NCI-H446 treated with DMSO at 0.1 percent for 48 hours (cell line): ENCODE measurements around the gene SRSF2.
"Not testable (repeated sequence)": the region's sequence is repeated elsewhere in the genome, so short reads cannot be mapped to it uniquely, and the experiment has no call there.

Experiments used
- DNase-seq: peaks from one replicate; lab custom pipeline; 2025; lab: John Stamatoyannopoulos, UW

Gene SRSF2

DNA sequence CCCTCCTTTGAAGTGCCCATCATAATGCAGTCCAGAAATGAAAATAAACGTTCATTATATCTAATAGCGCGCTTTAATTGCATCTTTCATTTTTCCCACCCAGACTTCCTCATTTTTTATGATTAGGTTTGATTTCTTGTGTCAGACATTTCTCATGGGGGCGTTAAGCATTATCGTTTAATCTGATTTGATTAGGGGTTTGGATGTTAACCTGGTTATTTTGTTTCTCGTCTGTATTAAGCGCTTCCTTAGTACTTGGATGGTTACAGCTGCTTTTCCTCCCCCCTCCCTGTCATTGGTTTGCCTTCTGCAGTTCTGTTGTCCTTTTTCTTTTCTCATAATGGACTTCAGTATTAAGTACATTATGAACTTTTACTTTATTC is 1.3 kb upstream of the SRSF2 start:
- DNase-seq: no peak

DNA sequence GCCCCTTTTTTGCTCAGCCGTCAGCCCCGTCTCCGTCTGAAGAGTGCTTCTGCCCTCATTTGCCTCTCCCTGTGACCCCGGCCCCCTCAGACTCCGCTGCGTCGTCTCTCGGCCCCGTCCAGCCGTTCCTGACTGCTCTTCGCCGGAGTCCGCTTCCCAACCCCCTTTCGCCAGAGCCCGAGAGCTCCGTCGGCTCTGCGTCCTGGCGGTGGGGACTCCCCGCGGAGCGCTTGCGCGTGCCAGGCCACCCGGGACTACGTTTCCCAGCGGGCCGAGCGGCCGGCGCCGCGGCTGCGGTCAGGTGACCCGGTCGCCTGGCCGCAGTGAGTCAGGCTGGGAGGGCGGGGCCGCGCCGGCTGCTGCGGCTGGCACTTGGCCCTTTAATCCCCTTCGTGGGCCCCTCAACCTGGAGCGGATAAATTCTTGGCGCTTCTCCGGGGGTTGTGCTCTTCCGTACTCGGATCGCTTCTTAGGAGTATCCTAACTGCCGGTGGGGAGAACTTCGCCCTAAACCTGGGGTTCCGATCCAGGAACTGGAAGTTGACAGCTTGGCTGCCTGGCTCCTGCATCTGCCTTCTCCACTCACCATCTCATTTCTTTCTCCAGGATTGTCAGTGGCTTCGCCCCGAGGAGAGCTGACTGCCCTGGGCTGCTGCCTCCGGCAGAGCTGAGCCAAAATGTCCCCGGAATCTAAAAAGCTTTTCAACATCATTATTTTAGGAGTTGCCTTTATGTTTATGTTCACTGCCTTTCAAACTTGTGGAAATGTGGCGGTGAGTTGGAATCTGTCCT is 741 bp upstream of the SRSF2 start, which contains the start of gene MFSD11:
MFSD11 (plus strand) TSS at position 444 of the 792 bp plus-strand sequence; CDS start at position 678, 234 bp downstream.
- peak; percentile 95 for DNase-seq

DNA sequence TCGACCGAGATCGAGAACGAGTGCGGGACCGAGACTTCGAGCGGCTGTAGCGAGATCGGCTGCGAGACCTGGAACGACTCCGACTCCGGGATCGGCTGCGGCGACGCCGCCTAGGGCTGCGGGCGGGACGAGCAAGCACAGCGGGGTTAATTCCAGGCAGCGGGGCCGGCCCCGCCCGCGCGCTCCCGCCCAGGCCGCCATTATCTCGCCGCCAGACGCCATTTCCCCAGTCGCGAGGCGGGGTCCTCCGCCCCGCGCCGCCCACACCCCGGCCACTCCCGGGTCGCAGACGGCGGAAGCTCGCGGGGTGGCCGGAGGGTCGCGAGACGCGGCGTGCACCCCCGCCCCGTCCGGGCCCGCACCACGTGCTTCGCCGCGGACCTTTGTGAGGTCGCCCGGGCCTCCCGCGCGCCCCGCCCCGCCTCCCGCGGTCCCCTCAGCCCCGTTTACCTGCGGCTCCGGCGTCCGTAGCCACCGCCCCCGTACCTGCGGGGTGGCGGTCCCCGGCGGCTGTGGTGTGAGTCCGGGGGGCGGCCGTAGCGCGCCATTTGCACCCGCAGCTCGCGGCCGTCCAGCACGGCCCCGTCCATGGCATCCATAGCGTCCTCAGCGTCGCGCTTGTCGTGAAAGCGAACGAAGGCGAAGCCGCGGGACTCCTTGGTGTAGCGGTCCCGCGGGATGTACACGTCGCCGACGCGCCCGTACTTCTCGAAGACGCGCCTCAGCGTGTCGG is 616 bp downstream of the SRSF2 start:
- no peak for DNase-seq

DNA sequence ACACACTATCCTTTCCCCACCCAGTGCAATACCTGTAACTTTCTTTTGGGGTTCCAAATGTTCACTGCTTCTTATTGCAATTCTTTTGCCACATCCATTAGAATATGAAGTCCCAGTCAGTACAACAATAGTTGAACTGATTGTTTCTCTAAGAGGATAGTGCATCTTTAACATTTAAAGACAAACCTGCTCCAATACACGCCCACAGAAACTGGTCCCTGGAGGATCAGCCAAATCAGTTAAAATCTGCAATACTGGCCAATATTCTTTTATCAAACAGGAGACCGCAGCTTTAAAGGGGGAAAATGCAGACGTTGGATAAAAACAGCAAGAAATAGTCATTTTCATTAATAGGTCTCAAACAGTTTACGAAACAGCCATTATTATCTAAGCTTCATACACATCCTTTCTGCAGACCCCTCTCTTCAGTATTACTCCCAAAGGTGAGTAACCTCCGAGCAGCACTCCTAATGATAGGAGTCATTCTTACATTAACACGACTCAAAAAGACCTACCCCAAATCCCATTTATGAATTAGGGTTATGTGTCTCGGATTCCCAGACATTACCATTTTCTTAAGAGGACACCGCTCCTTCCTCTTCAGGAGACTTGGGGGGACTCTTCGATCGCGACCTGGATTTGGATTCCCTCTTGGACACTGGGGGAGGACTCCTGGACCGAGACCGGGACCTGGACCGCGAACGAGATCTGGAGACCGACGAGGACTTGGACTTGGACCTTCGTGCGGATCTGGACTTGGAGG is 1.4 kb downstream of the SRSF2 start:
- DNase-seq: no peak

DNA sequence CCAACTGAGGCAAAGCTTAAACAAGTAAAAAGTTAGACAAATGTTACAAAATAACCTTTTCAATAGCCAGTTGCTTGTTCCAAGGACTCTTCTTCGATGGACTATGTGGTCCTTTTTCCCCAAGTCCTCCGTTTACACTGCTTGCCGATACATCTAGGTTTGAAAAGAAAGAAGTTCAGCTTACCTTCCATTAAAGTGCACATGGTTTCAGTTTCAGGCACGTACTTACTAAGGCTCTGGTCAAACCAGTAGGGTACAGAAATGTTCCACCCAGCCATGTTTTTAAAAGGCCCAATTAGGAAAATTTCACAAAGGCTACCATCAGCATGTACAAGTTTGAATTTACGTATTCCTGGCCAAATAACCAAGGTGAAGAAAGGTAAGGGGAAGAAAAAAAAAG is 2.1 kb downstream of the SRSF2 start:
- no peak for DNase-seq

DNA sequence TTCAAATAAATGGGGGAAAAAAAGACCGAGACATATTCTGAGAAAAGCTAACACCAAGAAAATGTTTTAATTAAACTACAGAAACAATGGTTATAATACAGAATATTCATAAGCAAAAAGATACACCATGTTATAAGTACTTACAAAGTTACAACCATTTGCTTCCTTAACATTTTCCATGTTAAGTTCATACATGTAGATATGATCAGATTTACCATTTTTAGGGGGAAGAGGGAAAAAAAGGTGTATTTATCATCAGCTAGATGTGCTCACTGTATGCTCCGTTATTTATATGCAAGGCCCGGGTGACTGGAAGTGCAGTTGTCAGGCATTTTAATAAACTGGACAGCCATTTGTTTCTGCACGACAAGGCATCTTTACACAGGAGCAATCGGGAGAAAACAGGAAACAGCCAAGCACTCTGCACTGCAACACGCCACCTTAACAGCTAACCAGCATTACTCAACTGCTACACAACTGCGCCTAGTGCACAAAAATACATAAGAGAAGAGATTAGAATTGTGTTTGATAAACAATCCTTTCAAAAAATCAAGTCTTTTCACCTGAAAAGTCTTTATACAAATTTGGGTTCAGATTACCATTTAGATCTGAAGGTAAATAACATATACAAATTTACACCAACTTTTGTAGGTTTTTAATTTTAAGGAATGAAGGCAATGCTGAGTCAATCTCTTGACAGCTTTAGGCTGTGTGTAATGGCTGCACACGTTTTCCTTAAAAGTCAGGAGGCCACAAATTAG is 2.9 kb downstream of the SRSF2 start:
- DNase-seq: no peak

DNA sequence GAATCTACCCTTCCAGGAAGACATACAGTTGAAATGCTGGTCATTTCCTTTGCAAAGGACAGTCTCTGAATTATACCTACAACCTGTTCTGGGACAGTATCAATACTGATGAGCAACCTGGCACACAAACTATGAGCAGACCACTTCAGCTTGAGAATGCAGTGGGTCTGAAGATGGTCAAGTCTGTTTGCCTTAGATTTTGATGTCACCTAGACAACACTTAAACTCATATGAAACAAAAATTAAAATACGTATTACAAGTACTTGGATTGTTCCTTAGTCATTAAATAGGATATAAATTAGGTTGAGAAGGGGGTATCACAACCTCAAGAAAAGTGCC is 3.5 kb downstream of the SRSF2 start:
- no peak for DNase-seq

DNA sequence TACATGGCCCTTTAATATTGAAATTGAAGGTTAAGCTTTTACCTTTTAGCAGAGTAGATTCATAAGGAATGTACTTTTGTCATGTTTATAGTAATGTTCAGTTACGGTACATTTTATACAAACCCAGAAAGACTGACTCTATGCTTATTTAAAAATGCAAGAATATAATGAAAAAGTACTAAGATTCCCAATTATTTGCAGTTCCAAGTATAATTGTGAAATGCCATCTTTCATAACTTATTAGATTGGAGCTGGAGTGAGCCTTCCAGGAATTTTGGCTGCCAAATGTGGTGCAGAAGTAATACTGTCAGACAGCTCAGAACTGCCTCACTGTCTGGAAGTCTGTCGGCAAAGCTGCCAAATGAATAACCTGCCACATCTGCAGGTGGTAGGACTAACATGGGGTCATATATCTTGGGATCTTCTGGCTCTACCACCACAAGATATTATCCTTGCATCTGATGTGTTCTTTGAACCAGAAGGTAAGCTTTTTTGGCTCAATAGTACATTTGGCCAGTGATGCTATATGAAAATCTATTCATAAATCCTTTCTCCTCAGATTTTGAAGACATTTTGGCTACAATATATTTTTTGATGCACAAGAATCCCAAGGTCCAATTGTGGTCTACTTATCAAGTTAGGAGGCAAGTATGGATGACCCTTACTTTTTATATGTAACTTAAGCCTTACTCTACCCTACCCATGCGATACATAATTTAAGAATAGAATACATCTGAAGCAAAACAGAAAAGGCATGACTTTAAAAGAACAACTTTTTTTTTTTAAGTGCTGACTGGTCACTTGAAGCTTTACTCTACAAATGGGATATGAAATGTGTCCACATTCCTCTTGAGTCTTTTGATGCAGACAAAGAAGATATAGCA is 4.2 kb downstream of the SRSF2 start:
- DNase-seq: peak; percentile 24

DNA sequence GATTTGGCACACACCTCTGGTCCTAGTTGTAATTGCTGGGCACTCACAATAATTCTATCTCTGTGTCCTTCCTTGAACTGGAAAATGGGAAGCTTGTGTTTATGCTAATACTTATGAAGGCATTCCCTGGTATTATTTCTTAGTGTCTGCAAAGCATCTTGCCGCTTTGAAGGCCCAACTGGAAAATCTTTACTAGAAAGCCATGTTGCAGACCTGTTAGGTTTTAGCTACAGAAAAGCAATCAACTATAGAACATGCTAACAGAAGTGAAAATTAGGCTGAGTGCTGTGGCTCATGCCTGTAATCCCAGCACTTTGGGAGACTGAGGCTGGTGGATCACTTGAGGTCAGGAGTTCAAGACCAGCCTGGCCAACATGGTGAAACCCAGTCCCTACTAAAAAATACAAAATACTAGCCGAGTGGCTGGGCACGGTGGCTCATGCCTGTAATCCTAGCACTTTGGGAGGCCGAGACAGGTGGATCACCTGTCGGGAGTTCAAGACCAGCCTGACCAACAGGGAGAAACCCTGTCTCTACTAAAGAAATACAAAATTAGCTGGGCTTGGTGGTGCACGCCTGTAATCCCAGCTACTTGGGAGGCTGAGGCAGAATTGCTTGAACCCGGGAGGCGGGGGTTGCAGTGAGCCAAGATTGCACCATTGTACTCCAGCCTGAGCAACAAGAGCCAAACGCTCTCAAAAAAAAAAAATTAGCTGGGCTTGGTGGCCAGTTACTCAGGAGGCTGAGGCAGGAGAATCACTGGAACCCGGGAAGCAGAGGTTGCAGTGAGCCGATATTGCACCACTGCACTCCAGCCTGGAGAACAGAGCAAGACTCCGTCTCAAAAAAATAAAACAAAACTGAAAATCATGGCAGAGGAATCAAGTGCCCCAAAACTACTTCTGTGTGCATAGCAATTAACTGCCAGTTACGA is 5.1 kb downstream of the SRSF2 start:
- not testable (repeated sequence) for DNase-seq

DNA sequence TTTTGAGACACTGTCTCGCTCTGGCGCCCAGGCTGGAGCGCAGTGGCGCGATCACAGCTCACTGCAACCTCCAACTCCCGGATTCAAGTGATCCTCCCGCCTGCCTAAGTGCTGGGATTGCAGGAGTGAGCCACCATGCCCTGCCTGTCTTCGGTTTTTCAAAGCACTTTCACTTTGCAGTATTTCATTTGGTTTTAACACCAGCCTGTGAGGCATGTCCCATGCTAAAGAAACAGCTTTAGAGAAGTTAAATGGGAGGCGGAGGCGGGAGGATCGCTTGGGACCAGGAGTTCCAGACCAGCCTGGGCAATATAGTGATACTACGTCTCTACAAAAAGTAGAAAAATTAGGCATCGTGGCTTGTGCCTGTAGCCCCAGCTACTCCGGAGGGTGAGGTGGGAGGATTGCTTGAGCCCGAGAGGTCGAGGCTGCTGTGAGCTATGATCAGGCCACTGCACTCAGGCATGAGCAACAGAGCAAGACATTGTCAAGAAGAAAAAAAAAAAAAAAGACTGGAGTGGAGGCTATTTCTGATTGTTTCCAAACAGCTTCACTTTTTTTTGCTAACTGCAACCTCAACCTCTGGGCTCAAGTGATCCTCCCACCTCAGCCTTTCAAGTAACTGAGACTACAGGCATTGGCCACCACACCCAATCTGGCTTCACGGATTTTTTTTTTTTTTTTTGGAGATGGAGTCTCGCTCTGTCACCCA is 9.2 kb downstream of the SRSF2 start:
- DNase-seq: no peak

DNA sequence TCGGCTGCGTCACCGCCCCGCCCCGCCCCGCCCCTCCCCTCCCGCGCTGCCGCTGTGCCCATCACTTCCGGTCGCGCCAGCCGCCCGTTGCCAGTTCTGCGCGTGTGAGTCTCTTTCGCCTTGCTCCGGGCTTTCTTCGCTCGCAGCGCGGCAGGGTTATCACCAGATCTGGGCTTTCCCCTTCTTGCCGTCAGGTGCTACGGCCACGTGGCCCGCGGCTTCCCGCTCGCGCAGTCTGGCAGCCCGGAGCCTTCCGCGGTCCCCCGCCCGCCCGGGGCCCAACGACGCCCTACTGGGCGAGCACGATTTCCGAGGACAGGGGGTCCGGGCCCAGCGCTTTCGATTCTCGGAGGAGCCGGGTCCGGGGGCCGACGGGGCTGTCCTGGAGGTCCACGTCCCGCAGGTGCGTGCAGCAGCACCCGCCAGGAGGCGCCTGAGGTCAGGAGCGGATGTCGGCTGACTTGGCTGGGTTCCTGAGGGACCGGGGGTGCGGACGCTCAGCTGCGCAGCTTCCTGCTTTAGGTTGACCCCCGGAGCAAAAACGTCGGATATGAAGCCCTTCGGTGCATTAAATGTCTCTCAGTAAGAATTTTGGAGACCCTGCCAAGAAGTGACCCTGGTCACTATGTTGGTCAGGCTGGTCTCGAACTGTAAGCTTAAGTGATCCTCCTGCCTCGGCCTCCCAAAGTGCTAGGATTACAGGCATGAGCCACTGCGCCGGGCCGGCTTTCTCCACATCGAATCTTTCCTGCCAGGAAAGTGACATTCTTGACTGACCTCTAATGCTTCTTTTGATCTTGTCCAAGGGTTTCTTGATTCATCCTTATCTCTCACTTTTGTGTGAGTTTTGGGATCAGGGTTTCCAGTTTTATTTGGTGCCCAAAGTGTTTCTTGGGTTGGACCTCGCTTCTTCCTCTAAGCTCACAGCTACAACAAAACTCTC is 10.1 kb downstream of the SRSF2 start, which contains the start of gene METTL23:
METTL23 (plus strand) TSS at position 64 of the 943 bp plus-strand sequence. CDS start 2,872 bp downstream, outside the sequence.
- no peak for DNase-seq

DNA sequence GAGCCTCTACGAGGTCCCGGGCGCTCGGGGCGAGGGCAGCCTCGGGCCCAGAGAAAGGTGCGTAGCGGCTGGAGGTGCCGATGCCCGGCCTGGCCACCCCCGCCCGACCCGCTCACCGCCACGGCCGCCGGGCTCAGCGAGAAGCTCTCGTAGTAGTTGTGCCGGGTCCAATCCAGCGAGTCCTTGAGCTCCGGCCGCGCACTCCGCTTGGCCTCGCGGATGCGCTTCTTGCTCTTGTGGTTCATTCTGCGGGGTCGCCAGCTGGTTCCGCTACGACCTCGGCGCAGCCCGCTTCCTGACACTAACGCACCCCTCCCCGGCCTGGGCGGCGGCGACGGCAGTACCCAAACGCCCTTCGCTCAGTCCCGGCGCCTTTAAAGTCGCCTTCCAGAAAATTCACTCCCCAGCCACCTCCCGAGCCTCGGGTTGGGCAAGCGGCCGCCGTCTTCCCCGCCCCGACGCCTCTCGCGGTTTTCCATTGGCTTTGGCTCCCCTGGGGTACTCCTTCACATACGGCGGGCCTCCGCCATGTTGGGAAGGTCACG is 10.8 kb downstream of the SRSF2 start, which contains the start of gene JMJD6:
JMJD6 (minus strand) TSS at position 376 of the 545 bp plus-strand sequence; CDS start at position 245, 131 bp downstream.
- peak; percentile 97 for DNase-seq

DNA sequence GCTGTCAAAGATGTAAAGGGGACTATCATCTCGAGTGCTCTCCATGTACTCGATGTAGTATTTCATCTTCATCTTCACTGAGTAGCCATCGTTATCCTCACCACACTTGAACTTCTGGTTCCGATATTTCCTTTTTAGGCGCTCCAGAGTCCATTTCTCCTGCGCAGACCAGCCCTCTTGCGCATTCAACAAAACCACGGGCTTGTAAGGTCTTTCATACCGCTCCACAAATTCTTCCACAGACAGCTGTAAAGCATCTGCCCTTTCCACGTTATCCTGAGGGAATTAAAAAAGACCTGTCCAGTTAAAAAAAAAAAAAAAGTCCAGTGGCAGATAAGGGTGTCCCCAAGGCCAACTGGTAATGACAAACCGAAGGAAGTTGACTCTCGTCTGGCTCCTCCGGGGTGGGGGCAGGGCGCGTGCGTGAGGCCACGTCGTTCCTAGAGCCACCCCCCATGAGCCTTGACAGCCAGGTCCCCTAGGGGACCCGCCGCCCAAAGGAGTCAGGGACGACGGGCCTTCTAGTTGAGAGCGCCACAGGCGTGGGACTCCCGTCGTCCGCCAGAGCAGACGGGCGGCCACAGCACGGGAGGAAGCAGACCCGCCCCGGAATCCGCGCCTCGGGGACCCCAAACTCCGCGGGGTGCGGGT is 11.4 kb downstream of the SRSF2 start:
- DNase-seq: no peak

DNA sequence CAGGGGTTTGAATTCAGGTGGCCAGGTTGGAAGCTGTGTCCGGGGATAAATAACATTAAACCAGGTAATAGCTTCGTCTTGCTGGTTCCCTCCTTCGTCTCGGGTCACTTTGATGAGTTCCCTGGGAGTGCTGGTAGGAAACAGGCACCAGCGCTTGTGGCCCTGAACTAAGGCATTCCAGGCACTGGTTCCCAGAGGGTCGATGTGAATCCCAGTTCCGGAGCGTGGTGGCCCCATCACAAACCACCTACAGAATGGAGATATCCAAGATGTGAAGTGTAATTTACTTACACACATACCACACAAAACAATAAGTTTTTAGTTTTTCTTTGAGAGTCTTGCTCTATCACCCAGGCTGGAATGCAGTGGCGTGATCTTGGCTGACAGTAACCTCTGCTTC is 13.3 kb downstream of the SRSF2 start:
- DNase-seq: no peak

DNA sequence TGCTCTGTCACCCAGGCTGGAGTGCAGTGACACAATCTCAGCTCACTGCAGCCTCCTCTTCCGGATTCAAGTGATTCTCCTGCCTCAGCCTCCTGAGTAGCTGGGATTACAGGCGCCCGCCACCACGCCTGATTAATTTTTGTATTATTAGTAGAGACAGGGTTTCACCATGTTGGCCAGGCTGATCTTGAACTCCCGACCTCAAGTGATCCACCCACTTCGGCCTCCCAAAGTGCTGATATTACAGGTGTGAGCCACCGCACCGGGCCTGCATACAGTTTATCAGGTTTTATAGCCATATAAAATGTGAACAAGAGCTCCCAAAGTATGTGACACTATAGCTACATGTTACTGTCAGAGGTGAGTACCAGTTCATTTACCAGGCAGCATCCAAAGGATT is 14.2 kb downstream of the SRSF2 start:
- DNase-seq: not testable (repeated sequence)

DNA sequence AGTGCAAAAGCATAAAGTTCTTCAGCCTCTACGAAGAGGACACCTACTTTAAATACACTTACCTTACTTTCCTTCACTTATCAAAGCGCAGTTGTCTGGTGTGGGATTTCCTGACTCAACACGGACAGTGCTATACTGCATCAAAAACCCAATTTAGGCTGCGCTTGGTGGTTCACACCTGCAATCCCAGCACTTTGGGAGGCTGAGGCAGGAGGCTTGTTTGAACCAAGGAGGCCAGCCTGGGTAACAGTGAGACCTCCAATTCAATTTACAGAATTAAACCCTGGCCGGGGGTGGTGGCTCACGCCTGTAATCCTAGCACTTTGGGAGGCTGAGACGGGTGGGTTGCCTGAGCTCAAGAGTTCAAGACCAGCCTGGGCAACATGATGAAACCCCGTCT is 14.9 kb downstream of the SRSF2 start:
- no peak for DNase-seq

DNA sequence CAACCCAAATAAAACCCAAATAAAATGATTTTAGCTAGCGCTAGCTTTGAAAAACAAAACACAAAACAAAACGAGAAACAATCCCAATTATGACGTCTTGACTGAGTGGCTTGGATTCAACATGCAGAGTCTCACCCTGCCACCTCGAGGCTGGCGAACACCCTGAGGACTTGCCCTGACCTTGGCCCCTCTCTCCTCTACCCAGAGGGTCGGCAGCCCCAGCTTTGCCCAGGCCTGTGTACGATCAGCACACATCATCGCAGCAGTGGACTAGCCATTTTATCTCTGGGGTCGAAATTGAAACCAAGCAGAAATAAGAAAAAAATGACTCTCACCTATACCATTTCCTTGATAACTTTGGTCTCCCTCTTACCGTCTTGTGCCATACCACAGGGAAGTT is 15.7 kb downstream of the SRSF2 start:
- no peak for DNase-seq
